K562 (cell line): Measurements from ENCODE around the gene RAI1. TPM values are rescaled to one million over a fixed set of nuclear protein-coding genes. Genes with fewer than 3 reads are reported as not detected.
A peak's percentile ranks its signal among the peaks of the same experiment; 100 is the strongest.

Source experiments
- CBFA2T3 ChIP-seq: fragments of 450-650 bp; IDR thresholded peaks from 2 replicates; pipeline ENCODE4 v1.6.1; 2017
- CBX1 ChIP-seq: sonication (generic); IDR thresholded peaks from 2 replicates; pipeline ENCODE4 v1.6.1; 2016; ENCODE audit warnings: antibody characterized with exemption, low read depth, mild to moderate bottlenecking
- CHD1 ChIP-seq: fragments of 200-600 bp; sonication (generic); IDR thresholded peaks from one replicate; pipeline ENCODE4 v1.6.1; 2012; ENCODE audit warnings: mild to moderate bottlenecking, moderate library complexity, low read length, inconsistent platforms
- ELF2 ChIP-seq: fragments of 250-450 bp; sonication (Bioruptor Pico); IDR thresholded peaks from 2 replicates; pipeline ENCODE4 v1.5.0; 2021; ENCODE audit warnings: mild to moderate bottlenecking
- ESRRB ChIP-seq: fragments of 250-450 bp; sonication (Bioruptor Pico); IDR thresholded peaks from 2 replicates; pipeline ENCODE4 v1.5.0; 2020; ENCODE audit warnings: mild to moderate bottlenecking, moderate library complexity, borderline replicate concordance
- ETV5 ChIP-seq: sonication (generic); formaldehyde crosslinking; IDR thresholded peaks from 2 replicates; pipeline ENCODE4 v1.4.0; 2020; ENCODE audit warnings: low read depth, mild to moderate bottlenecking, missing genetic modification reagents
- EZH2 ChIP-seq: IDR thresholded peaks from 2 replicates; pipeline ENCODE4 v1.6.1; 2012; ENCODE audit warnings: low read depth, mild to moderate bottlenecking, inconsistent platforms, low read length, borderline replicate concordance
- FOS ChIP-seq: IDR thresholded peaks from 3 replicates; pipeline ENCODE4 v1.6.1; 2011; ENCODE audit not compliant: insufficient read length; ENCODE audit errors: extremely low read depth
- GMEB1 ChIP-seq: fragments of 250-450 bp; sonication (Bioruptor Pico); IDR thresholded peaks from 2 replicates; pipeline ENCODE4 v1.4.0; 2020; ENCODE audit warnings: mild to moderate bottlenecking
- ILK ChIP-seq: fragments of 450-650 bp; IDR thresholded peaks from 2 replicates; pipeline ENCODE4 v1.6.1; 2016; ENCODE audit warnings: missing genetic modification characterization, low read depth, mild to moderate bottlenecking, missing compliant biosample characterization, moderate library complexity, borderline replicate concordance
- MCM5 ChIP-seq: fragments of 450-650 bp; IDR thresholded peaks from 2 replicates; pipeline ENCODE4 v1.6.1; 2016; ENCODE audit warnings: low read depth
- RBM22 ChIP-seq: fragments of 200-400 bp; formaldehyde crosslinking; IDR thresholded peaks from 2 replicates; pipeline ENCODE4 v1.6.1; 2018; ENCODE audit warnings: low read length, low read depth; ENCODE audit not compliant: poor library complexity, severe bottlenecking
- SRSF7 ChIP-seq: fragments of 200-400 bp; formaldehyde crosslinking; optimal IDR thresholded peaks from 2 replicates; pipeline ENCODE3; 2017; ENCODE audit warnings: mild to moderate bottlenecking, low read depth, low read length
- ZEB2 ChIP-seq: fragments of 450-650 bp; IDR thresholded peaks from 2 replicates; pipeline ENCODE4 v1.6.1; 2016
- ZNF121 ChIP-seq: sonication (generic); formaldehyde crosslinking; conservative IDR thresholded peaks from 2 replicates; pipeline ENCODE4 v1.8.0; 2022; ENCODE audit warnings: missing genetic modification reagents
- ZNF143 ChIP-seq: sonication (generic); formaldehyde crosslinking; IDR thresholded peaks from 2 replicates; pipeline ENCODE4 v1.9.0; 2022; ENCODE audit warnings: mild to moderate bottlenecking, missing genetic modification reagents
- ZNF146 ChIP-seq: IDR thresholded peaks from one replicate; pipeline ENCODE4 v1.6.1; 2018; ENCODE audit warnings: missing compliant biosample characterization; ENCODE audit not compliant: unreplicated experiment
- ZNF644 ChIP-seq: fragments of 200-800 bp; sonication (Bioruptor generic); IDR thresholded peaks from 2 replicates; pipeline ENCODE4 v1.6.1; 2016; ENCODE audit warnings: low read depth, missing genetic modification characterization, missing compliant biosample characterization
- ZZZ3 ChIP-seq: fragments of 450-650 bp; IDR thresholded peaks from 2 replicates; pipeline ENCODE4 v1.6.1; 2016; ENCODE audit warnings: antibody characterized with exemption, mild to moderate bottlenecking, moderate library complexity
- polyA plus RNA-seq, 8 experiments: library from polyadenylated mRNA; depleted of rRNA in 4 of 8; stranded (reverse) in 5 of 8; unstranded in 3 of 8; fragments of >200 nt; fragmentation: Nextera tagmentation in 2 of 8; fragmentation: Illumina TruSeq in 1 of 8; extraction: Ambion mirVana in 2 of 8; extraction: Trizol in 1 of 8; gene quantifications; 2 replicates each; pipeline versions ENCODE4 v1.2.1 to v1.2.3, GENCODE V29; 2011 to 2014; ENCODE audit warnings: inconsistent platforms in 1 of 8, missing spikeins in 1 of 8
- total RNA-seq, 7 experiments: library from RNA; depleted of rRNA in 6 of 7; stranded (reverse); fragments of >200 nt in 6 of 7; fragmentation: Illumina TruSeq in 2 of 7; extraction: Trizol in 2 of 7; gene quantifications; 2 replicates each; pipeline versions ENCODE4 v1.2.1 to v1.2.3, GENCODE V29; 2011 to 2021; ENCODE audit warnings: low replicate concordance in 1 of 7
- TF ChIP-seq, protein P1 (sequence below), 2 experiments: IDR thresholded peaks; 2 replicates each; pipeline ENCODE4 v1.6.1; 2012; ENCODE audit warnings: improper control_type of control experiment in 2 of 2, low read depth in 2 of 2, low read length in 2 of 2, borderline replicate concordance in 1 of 2
- TF ChIP-seq, protein P2 (sequence below): fragments of 450-650 bp; IDR thresholded peaks from 2 replicates; pipeline ENCODE4 v1.6.1; 2016
- TF ChIP-seq, protein P3 (sequence below): sonication (generic); formaldehyde crosslinking; IDR thresholded peaks from 2 replicates; pipeline ENCODE4 v1.8.0; 2023; ENCODE audit warnings: mild to moderate bottlenecking, missing genetic modification reagents
- TF ChIP-seq, protein P4 (sequence below): fragments of 450-650 bp; IDR thresholded peaks from 2 replicates; pipeline ENCODE4 v1.6.1; 2016; ENCODE audit warnings: missing biosample characterization, missing genetic modification characterization

Gene RAI1
- total and polyA plus RNA-seq, 9 of the 15 experiments (the other 6 are each of a cell fraction or from before 2014, with no cell fraction given): 0.68 to 19.9 (median 5.5) TPM

DNA sequence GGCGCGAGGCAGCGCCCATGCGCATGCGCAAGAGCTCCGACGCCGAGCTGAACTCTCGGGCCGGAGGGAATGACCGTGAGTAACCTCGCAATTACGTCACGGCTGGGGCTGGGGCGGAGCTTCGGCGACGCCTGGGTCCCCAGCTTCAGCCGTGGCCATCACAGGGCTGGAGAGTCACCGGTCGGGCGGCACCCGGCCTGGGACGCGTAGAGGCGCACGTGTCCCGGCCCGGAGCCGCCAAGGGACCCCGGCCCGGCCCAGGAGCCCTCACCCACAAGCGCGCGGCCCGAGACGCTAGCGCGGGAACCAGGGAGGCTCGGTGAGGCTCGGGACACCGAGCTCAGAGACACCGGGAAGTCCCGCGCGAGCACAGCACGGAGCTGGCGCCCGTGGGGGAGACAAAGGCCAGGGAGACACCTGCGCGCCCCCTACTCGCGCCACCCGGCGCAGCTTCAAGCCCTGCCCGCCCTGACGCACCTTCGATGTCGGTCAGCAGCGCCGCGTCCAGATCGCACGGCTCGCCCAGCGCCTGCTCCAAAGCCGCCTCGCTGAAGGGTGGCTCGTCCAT, 155.1 kb downstream of the RAI1 start (continued):
- TF ChIP-seq, protein P1, sequence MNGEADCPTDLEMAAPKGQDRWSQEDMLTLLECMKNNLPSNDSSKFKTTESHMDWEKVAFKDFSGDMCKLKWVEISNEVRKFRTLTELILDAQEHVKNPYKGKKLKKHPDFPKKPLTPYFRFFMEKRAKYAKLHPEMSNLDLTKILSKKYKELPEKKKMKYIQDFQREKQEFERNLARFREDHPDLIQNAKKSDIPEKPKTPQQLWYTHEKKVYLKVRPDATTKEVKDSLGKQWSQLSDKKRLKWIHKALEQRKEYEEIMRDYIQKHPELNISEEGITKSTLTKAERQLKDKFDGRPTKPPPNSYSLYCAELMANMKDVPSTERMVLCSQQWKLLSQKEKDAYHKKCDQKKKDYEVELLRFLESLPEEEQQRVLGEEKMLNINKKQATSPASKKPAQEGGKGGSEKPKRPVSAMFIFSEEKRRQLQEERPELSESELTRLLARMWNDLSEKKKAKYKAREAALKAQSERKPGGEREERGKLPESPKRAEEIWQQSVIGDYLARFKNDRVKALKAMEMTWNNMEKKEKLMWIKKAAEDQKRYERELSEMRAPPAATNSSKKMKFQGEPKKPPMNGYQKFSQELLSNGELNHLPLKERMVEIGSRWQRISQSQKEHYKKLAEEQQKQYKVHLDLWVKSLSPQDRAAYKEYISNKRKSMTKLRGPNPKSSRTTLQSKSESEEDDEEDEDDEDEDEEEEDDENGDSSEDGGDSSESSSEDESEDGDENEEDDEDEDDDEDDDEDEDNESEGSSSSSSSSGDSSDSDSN (IDR thresholded peaks at IDR 0.05; ENCODE audit: borderline replicate concordance in 1 of 2, low read depth in 2 of 2, low read length in 2 of 2): no peak
- TF ChIP-seq ILK (tag): no peak
- TF ChIP-seq ZNF121 (CRISPR knock-in tag): no peak
- TF ChIP-seq ETV5 (CRISPR knock-in tag): no peak
- TF ChIP-seq, protein P2, sequence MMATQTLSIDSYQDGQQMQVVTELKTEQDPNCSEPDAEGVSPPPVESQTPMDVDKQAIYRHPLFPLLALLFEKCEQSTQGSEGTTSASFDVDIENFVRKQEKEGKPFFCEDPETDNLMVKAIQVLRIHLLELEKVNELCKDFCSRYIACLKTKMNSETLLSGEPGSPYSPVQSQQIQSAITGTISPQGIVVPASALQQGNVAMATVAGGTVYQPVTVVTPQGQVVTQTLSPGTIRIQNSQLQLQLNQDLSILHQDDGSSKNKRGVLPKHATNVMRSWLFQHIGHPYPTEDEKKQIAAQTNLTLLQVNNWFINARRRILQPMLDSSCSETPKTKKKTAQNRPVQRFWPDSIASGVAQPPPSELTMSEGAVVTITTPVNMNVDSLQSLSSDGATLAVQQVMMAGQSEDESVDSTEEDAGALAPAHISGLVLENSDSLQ: no peak
- TF ChIP-seq RBM22: no peak
- no peak for TF ChIP-seq ZNF146 (CRISPR knock-in tag)
- TF ChIP-seq CHD1: peak; percentile 82
- no peak for TF ChIP-seq MCM5
- no peak for TF ChIP-seq ZZZ3
- no peak for TF ChIP-seq EZH2
- TF ChIP-seq ELF2 (CRISPR knock-in tag): no peak
- no peak for TF ChIP-seq CBFA2T3
- TF ChIP-seq CBX1: peak; percentile 72
- no peak for TF ChIP-seq GMEB1
- no peak for TF ChIP-seq SRSF7
- TF ChIP-seq FOS: no peak
- TF ChIP-seq, protein P3, sequence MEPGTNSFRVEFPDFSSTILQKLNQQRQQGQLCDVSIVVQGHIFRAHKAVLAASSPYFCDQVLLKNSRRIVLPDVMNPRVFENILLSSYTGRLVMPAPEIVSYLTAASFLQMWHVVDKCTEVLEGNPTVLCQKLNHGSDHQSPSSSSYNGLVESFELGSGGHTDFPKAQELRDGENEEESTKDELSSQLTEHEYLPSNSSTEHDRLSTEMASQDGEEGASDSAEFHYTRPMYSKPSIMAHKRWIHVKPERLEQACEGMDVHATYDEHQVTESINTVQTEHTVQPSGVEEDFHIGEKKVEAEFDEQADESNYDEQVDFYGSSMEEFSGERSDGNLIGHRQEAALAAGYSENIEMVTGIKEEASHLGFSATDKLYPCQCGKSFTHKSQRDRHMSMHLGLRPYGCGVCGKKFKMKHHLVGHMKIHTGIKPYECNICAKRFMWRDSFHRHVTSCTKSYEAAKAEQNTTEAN (CRISPR knock-in tag): no peak
- TF ChIP-seq ESRRB (CRISPR knock-in tag): no peak
- TF ChIP-seq, protein P4, sequence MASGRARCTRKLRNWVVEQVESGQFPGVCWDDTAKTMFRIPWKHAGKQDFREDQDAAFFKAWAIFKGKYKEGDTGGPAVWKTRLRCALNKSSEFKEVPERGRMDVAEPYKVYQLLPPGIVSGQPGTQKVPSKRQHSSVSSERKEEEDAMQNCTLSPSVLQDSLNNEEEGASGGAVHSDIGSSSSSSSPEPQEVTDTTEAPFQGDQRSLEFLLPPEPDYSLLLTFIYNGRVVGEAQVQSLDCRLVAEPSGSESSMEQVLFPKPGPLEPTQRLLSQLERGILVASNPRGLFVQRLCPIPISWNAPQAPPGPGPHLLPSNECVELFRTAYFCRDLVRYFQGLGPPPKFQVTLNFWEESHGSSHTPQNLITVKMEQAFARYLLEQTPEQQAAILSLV (tag): no peak
- no peak for TF ChIP-seq ZEB2
- TF ChIP-seq ZNF143 (CRISPR knock-in tag): no peak
- TF ChIP-seq ZNF644: no peak
